ENCODE data around the gene TNNT2.

TNNT2 gene

DNA sequence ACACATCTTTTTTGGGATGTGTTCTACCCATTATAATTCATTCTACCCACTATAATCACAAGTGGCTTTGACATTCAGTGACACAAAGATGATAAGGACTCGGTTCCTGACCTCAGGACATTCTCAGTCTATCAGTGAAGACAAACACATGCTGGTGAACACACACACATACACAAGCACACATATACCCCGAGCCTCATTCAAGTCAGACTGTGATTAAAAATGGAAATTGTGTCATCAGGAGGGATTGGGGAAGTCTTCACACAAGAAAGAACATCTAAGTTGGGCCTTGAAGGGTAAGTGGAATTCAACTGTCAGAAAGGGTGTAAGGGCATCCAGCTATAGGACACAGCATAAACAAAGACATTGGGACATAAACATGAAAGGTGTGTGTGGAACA is 24.2 kb upstream of the TNNT2 start:
- no peak for DNase-seq

DNA sequence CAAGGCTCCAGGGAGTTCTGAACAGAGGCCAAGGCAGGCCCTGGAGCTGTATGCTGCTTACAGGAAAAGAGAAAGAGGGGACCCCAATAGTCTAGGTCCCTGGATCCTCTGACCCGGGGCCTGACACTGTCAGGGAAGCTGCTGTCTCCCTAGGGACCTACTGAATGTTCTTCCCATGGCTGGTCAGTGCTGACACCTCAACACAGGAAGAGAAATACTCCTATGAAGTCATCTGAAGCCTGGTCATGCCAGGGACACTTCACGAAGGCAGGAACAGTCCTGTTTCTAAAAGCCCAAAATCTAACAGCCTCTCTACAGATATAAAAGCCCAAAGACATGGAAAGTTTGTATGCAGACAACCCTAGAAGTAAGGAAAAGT is 23.4 kb upstream of the TNNT2 start:
- DNase-seq = no peak

DNA sequence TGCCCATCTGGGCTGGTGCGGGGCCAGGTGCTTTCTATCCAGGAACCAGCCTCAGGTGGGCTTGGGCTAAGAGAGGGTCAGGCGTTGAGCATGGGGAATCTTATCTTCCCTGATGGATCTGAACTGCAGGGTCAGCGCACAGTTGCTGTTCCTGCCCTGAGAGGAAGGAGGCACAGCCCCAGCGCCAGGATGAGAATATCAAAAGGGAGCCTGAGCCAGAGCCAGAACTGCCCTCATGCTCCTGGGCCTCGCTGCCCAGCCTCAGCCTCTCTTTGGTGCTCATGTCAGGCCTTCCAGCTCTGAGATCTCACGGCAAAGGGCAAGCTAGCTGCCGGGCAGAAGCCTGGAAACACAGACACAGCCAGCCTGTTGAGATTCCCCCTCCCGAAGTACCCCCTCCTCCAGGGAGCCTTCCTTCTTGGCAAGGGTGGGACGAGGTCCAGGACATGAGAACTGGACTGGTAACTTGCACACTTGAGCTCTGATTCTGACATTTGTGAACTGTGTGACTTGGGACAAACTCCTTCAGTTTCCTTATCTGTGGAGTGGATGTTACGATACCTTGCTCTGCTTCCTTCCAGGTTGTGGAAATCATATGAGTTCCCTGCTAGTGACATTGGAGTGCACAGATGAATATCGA is 22.9 kb upstream of the TNNT2 start:
- DNase-seq = no peak

DNA sequence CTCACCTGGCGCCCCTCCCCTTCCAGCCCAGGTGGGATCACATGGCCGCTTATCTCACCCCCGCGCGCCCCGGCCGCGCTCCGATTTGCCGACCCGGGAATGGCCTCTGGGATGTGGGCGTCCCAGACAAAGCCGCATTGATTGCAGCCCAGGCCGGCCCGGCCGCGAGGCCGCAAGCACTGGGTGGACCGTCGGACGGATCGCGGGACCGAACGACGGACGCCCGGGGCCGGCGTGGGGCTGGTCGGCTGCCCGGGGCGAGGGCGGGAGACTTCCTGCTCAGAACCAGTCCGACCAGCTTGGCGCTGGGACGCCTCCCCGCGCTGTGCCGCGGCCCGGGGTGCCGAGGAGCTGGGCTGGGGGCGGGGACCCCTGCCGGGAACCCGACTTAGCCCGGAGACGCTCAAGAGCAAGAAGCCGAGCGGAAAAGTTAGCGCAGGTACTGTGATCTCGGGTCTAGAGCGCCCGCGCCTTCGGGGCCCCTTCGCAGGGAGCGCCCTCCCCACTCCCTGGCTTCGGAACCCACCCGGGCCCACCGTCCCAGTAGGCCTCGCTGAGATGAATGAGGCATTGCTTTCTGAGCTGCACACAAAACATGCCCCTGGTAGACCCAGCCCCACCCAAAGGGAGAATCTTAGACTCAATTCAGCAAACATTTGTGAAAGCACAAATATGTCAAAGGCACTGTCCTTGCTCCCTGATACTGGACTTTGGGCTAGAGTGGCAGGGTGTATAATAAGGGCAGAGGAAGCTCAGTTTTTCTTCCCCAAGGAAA is 22.1 kb upstream of the TNNT2 start:
- no peak for DNase-seq

DNA sequence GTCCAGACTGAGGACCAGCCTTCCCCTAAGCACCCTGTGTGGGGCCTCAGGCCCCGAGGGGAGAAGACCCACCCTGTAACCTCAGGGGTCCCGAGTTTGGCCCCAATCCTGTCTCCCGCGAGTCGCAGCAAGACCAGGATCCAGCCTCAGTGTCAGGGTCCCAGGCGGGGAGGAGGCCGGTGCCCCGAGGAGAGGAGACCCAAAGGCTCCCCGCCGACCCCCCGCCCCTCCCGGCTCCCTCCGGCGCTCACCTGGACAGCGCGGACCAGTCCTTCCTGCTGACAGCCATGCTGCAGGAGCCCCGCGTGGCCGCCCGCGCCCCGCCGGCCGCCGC is 21.5 kb upstream of the TNNT2 start, which contains the start of gene LAD1:
LAD1 (minus strand) TSS at position 307 of the 334 bp plus-strand sequence; CDS start at position 289, 18 bp downstream.
- DNase-seq = no peak

DNA sequence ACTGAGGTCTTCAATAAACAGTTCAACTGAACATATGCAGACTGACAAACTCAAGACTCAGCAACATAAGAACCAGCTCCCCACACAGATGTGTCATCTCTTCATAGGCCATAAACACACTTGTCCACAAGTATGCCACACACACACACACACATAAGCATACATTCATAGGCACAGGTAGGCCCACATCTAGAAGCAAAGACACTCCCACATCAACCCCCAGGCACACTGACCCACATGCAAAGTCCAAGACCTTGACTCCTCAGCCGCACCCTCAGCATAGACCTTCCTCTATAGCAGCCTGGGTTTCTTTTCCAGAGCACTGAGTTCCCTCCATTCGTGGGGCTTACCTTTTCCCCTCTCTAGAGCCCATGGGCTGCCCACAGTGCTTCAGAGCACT is 20.2 kb upstream of the TNNT2 start:
- no peak for DNase-seq

DNA sequence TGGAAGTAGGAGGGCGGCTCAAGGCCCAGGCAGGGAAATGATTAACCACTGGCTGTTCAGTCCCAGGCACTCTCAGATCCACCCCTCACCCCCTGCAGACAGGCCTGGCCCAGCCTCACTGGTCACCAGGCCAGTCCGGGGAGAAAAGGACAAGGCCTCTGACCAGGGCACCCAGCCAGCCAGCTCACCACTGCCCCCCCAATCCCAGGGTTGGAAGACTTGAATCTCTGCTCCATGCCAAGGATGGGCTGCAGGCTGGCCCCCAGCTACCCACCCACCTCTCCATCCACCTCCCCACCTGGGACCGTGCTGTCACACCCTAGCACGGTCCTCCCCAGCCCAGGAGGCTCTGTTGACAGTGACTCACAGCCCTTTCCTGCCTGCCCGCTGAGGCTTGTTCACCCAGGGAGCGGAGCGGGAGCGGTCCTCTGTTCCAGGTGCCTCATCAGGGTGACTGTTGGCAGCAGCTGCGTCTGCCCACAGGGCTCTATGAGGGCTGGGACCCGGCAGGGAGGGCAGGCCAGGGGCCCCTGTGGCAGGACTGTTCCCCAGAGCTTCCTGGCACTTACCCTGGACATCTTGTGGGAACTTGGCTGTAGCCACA is 19.5 kb upstream of the TNNT2 start:
- DNase-seq = no peak

DNA sequence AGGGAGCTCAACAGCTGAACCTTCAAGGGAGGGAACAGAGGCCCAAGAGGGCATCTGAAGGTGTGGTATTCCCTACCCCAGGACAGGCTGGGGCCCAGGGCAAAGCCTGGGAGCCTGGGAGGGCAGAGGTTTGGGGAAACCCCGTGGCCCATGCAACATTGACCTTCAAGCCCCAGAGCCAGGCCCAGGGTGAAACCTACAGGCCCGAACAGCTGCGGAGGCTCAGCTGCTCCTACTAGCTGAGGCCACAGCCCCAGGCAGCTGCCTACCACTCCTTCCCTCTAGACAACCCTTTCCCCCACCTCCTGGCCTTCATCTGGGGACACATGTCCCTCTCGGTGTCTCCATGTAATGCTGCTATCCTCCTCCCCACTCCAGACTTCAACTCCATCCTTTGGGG is 18.5 kb upstream of the TNNT2 start:
- no peak for DNase-seq

DNA sequence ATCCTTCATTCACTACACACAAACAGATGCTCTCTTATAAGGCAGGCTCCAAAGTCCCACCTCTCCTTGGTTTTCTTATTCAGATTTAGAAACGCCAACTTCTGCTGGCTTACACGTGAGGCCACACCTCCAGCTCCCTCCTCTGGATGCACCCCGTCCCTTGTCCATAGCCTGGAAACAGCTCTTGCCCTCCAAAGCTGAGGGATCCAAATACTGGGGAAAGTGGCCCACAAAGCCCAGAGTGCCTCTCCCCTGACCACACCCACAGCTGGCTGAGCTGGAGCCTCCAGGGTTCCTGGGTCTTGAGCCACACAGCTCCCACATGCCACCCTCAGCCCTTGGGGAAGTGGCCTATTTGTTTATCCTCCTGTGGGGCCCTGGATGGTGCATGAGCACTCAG is 17.1 kb upstream of the TNNT2 start:
- no peak for DNase-seq

DNA sequence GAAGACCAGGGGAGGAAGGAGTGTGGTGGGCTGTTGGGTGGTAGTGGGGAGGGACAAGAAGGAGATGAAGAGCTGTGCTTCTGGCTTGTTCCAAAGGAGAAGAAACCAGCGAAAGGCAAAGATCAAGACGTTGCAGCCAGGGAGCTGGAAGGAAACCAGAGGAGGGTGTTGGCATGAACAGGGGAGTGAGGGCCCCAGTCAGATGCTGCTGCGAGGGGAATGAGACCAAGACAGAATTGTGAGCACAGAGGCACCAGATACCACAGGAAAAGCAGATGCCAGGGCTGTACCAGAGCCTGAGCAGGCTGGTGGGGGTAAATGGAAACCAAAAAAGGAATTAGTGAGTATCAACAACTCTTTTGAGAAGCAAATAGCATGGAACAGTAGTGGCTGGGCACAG is 15.6 kb upstream of the TNNT2 start:
- DNase-seq = no peak

DNA sequence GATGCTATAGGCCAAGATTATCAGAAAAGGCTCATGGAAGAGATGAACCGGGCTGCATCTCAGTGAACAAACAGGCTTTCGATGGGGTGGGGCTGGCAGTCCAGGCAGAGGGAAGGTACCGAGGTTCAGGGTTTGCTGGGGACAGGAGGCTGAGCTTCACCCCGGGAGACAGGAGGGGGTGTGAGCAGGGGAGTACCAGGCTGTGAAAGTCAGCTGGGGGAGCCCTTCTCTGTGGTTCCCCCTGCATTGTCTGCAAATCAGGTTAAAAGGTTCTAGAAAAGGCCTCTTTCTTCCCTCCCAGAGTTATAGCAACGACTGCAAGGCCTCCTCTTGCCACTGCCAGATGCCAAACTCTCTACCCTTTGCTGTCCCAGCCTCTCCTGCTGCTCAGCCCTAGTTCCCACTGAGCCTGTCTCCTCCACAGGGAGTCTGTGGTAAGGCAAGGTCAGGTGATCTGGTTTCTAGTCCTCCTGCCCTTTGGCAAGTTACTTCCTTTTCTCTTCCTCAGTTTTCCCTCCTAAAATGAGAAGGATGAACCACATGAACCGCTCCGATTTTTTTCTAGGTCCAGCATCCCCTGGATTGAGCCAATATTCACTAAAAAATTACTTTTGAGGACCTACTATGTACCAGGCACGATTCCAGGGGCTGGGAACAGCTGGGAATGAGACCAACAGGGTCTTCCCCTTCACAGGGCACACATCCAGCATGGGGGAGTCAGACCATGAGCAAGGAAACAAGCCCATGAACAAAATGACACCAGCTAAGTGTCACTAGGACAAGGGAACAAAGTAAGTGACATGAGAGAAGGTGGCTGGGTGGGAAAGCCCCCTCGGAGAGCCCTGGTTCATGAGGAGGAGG is 14.4 kb upstream of the TNNT2 start:
- DNase-seq = no peak

DNA sequence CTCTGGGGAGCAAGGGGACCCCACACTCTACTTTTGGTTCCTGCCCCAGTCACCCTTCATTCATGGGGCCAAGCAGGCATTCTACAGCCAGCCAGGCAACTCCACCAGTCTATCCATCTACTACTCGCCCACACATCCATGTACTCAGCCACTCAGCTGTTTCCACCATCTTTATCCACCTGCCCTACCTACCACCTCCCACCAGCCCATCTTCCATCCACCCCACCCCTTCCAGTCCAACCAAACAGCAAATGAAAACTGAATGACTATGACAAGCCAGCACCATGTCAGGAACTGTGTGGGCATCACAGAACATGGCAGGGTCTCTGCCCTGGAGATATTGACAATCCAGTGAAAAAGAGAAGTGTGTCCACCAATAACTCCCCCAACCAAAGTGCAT is 13.7 kb upstream of the TNNT2 start:
- DNase-seq = no peak

DNA sequence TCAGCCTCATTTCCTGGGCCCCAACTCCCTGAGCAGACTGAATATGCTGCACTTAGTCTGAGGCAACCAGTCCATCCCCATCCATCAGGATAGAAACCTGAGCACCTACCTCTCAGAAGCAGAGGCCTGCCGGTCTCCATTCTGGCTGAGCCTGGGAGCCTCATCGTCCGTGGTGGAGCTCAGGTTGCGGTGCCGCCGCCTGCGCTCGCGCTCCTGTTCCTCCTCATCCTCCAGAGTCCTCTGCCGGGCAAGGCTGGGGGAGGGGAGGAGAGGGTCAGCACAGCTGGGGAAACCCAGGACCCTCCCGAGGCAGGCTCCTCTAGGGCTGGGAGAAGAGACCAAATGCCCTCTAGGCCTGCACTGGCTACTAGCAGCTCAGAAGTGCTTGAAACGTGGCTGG is 11.6 kb upstream of the TNNT2 start:
- DNase-seq = no peak

DNA sequence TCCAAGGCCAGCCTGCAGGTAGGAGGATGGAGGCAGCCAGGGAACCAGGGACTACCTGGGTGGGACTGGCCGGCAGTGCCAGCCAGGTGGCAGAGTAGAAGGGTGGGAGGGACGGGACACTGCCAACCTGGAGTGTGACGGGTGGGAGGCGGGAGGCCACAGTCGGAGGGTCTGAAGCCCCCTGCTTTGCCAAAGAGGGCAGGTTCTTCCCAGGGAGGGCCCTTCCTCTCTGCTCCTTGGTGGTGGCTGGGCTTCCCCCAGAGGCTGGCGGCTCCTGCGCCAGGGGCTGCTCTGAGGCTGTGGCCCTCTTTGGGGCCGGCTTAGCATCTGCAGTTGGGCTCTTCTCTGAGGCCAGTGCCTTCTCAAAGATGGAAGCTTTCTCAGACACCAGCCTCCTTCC is 8.7 kb upstream of the TNNT2 start:
- DNase-seq = no peak

DNA sequence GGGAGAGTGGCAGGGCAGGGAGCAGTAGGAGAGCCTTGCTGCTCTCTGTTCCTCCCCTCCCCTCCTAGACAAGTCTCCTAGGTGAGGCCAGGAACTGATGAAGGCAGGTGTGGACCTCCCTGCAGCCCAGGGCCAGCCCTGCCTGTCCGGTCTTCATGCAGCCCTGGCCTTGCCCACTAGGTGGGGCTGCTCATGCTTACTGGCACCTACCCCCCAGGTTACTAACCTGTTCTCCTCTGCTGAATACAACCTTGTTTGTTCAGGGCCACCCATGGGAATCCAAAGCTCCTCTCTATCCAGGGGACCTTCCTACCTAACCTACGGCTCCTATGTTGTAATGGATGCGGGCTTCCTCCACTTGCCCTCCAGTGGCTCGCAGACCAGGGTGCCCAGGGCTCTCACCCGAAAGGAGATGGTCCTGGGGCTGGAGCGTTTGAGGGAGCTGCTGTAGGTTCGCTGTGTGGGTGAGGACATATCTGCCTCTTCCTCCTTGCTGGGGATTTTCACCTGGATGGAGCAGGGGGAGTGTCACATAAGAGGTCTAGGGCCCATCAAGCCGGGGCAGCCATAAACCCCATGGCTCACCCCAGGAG is 7.9 kb upstream of the TNNT2 start:
- DNase-seq = peak; percentile 23

DNA sequence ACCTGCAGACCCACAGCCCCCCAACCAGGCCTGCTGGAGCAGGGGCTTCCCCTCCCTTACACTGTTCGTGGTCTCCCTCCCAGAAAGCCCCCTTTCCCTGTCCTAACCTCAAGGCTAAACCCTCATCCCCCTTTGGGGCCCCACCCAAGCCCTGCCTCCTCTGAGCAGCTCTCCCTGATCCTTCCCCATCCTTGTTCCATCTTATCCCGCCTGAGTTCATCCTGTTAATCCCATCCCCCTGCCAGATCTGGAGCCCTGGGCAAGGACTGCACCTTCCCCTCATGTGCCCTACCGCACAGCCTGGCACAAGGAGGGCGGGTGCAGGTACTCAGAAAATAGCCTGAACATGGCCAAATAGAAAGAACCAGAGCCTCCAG is 6.9 kb upstream of the TNNT2 start:
- no peak for DNase-seq

DNA sequence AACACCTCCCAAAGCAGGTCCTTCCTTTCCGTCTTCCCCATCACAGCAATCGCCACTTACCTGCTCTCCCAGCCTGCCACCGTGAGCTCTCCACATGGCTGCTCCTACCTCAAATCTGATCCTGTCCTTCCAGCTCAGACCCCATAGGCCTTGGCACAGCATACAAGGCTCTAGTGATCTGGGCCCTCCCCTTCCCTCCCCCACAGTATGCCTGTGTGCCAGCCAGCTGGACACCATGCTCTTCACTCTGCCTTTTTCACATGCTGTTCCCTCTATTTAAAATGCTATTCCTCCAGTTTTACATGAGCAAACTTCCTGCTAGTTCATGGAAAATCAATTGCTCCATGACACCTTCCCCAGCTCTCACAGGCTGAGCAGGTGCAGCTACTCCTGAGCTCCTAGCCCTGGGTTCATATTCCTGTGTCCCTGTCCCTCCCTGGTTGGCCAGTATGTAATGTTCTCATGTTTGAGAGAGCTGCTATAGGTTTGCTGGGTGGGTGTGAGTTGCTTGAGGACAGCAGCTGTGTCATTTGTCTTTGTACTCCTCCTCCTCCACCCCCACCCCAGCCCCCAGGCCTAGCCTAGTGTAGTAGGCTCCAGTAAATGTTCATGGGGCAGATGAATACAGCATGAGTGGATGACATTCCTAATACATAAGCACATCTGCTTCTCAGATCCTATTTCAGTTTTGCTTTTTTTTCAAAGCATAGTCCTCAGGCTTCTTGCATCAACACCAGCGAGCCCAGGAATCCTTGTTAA is 6.3 kb upstream of the TNNT2 start:
- no peak for DNase-seq

DNA sequence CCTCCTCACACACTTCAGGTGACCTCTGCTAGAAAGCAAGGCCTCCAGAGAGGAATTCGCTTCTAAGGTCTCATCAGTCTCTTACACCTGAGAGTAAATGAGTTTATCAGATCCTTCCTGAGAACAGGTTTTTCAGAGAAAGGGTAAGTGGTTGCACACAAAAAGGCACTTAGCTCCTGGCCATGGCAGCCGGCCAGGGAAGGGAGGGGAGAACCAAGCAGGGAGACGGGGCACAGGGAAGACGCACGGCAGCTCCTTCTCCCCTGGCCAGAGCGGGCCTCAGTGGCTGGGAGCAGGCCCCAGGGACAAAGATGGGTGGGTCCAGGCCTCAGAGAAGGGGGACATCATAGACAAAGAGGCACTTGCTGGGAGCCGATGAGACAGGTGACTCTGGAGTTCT is 3.6 kb upstream of the TNNT2 start:
- no peak for DNase-seq

DNA sequence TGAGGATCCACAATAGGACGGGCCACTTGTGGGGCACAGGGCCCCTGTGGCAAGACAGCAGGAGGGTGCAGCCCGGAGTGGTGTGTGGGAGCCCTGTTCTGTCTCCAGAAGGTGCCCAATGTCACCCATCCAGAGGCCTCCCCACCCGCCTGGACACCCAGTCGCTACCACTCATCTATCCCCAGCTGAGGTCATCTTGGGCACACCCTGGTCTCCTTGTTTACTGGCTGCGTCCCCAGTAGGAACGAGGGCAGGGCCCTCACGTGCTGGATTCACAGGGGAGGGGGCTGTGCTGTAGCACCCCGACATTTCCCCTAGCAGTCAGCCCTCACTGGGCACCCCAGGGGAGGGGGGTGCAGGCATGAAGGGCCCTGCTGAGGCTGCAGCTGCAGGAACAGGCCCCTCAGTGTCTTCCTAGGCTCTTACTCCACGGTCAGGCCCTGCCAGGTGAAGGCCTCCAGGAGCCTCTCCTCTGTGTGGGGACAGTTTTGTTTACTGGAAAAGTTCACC is 2.3 kb upstream of the TNNT2 start:
- DNase-seq = no peak

DNA sequence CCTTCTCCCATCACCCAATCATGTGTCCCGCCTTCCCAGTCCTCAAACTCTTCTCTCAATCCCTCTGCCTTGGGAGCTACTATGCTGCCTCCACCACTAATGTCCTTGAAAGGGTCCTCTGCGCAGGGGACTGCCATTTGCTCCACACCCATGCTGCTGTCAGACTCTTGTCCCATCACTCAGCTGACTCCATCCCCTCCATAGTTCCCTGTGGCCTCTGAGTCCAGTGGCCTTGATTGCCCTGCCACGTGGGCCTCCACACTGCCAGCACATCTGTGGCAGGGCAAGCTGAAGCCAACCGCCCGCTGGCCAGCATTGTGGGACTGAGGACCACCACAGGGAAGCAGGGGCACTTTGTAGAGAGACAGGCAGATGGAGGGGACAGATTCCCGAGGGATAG is 1.3 kb upstream of the TNNT2 start:
- no peak for DNase-seq

DNA sequence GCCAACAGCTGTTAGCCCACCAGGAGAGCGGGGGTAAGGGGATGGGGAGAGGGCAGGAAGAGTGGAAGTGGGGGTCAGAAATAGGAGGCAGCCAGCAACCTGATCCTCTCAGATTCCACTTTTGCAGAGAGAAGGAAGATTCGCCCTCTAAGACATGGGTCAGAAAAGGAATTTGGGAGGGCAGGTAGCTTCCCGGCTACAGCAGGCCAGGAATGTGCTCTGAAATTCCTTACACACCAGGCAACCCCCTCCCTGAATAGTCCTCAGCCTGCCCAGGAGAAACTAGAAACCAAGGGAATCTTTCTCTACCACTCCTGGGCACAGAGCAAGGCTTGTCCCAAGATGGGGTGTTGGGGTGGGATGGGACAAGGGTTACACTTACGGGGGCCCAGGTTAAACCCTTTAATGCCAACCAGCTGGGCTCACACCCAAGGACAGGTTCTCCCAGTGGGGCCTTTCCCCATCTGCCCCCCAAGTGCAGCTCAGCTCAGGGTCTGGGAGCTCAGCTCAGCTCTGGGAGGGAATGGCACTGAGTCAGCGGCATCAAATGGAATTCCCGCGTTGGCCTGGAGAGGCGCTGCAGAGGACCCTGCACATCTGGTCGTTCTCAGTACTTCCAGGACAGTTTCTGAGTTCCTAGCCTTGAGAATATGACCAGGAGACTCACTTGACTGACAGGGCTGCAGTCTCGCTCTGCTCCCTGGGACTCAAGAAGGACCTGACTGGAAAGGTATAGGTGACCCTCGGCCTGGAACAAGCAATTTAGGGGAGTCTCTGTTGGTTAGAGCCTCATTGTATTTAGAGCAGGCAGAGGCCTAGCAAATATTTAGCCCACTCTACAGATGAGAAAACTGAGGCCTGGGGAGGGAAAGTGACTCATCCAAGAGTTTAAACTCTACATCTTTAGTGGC is 761 bp downstream of the TNNT2 start:
- DNase-seq = no peak
